Measurements from ENCODE around the gene WDR45.

DNA sequence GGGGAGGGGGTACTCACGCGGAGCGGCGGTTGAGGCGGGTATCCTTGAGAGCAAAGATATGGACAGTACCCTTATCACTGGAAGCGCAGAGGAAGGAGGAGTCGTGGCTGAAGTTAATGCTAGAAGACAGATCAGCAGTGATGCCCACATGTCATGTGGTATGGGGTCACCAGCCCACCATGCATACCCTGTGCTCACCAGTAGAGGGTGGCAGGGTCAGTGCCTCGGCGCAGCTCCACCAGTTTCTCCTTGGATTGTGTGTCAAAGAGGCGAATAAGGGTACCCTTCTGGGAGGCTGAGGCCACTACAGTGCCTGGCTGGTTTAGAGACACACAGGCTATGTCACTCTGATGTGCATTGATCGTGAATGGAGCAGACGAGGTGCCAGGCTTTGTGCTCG, 4.3 kb downstream of the WDR45 start:
- TF ChIP-seq, protein P1, sequence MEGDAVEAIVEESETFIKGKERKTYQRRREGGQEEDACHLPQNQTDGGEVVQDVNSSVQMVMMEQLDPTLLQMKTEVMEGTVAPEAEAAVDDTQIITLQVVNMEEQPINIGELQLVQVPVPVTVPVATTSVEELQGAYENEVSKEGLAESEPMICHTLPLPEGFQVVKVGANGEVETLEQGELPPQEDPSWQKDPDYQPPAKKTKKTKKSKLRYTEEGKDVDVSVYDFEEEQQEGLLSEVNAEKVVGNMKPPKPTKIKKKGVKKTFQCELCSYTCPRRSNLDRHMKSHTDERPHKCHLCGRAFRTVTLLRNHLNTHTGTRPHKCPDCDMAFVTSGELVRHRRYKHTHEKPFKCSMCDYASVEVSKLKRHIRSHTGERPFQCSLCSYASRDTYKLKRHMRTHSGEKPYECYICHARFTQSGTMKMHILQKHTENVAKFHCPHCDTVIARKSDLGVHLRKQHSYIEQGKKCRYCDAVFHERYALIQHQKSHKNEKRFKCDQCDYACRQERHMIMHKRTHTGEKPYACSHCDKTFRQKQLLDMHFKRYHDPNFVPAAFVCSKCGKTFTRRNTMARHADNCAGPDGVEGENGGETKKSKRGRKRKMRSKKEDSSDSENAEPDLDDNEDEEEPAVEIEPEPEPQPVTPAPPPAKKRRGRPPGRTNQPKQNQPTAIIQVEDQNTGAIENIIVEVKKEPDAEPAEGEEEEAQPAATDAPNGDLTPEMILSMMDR (IDR thresholded peaks at IDR 0.05): no peak
- TF ChIP-seq POLR2A (IDR thresholded peaks at IDR 0.05): no peak
